Adipocyte (in vitro differentiated cells): ENCODE data around the gene C16orf96.

Experiments
- DNase-seq: peaks from one replicate; pipeline ENCODE4 v3.0.0-alpha.2; 2015; ENCODE audit warnings: low read depth
- H3K27me3 ChIP-seq: replicated peaks from 2 replicates; pipeline ENCODE4 v1.7.0; 2013; ENCODE audit warnings: mild to moderate bottlenecking, low read length, moderate library complexity; ENCODE audit not compliant: control insufficient read depth, insufficient read depth
- H3K36me3 ChIP-seq: 2 replicates; pipeline ENCODE4 v1.7.0; 2013; ENCODE audit warnings: low read length, mild to moderate bottlenecking, moderate library complexity; ENCODE audit not compliant: control insufficient read depth, insufficient read depth, severe bottlenecking
- H3K4me1 ChIP-seq: 2 replicates; pipeline ENCODE4 v1.7.0; 2013; ENCODE audit warnings: mild to moderate bottlenecking, low read length, moderate library complexity; ENCODE audit not compliant: control insufficient read depth, insufficient read depth
- H3K4me3 ChIP-seq: 2 replicates; pipeline ENCODE4 v1.7.0; 2013; ENCODE audit warnings: mild to moderate bottlenecking, low read length, moderate library complexity
- H3K9ac ChIP-seq: 2 replicates; pipeline ENCODE4 v1.7.0; 2013; ENCODE audit warnings: mild to moderate bottlenecking, low read length, moderate library complexity
- H3K9me3 ChIP-seq: 2 replicates; pipeline ENCODE4 v1.7.0; 2013; ENCODE audit warnings: mild to moderate bottlenecking, low read length, moderate library complexity; ENCODE audit not compliant: control insufficient read depth

The C16orf96 gene

GRCh38 chr16:4625560-4626159 lies 69.5 kb downstream of the C16orf96 start:
- Histone ChIP-seq H3K4me1 (peaks cover 19% of the 10 kb centered on the region), H3K9me3 (no peaks in the 10 kb centered on the region), H3K9ac (peak overlapping the region; percentile 97), H3K4me3 (peak overlapping the region; percentile 86), H3K36me3 (no peaks in the 10 kb centered on the region), H3K27me3 (no peaks in the 10 kb centered on the region)
- DNase-seq: no peak

- no peaks in the 10 kb centered on the region for H3K36me3 ChIP-seq
- H3K4me1 ChIP-seq: peaks cover 19% of the 10 kb centered on the region
- H3K9me3 ChIP-seq: no peaks in the 10 kb centered on the region
- no peaks in the 10 kb centered on the region for H3K27me3 ChIP-seq
- peak overlapping the region; percentile 97 for H3K9ac ChIP-seq
- no peak for DNase-seq
- peak overlapping the region; percentile 86 for H3K4me3 ChIP-seq
Measured at GRCh38 chr16:4626396-4626795, 70.3 kb downstream of the C16orf96 start.

GRCh38 chr16:4628283-4628682 lies 72.1 kb downstream of the C16orf96 start:
- H3K36me3 ChIP-seq: no peaks in the 10 kb centered on the region
- no peaks in the 10 kb centered on the region for H3K9me3 ChIP-seq
- H3K4me3 ChIP-seq: no peak overlapping the region
- H3K4me1 ChIP-seq: peaks cover 19% of the 10 kb centered on the region
- no peak for DNase-seq
- no peaks in the 10 kb centered on the region for H3K27me3 ChIP-seq
- no peak overlapping the region for H3K9ac ChIP-seq

- Histone ChIP-seq H3K4me1 (peaks cover 2% of the 10 kb centered on the region), H3K36me3 (no peaks in the 10 kb centered on the region), H3K9me3 (no peaks in the 10 kb centered on the region), H3K27me3 (no peaks in the 10 kb centered on the region), H3K9ac (no peak overlapping the region), H3K4me3 (no peak overlapping the region)
- no peak for DNase-seq
Measured at GRCh38 chr16:4631444-4631843, 75.3 kb downstream of the C16orf96 start.

GRCh38 chr16:4633910-4634635 lies 77.9 kb downstream of the C16orf96 start:
- no peaks in the 10 kb centered on the region for H3K9me3 ChIP-seq
- DNase-seq: no peak
- no peaks in the 10 kb centered on the region for H3K27me3 ChIP-seq
- peaks cover 6% of the 10 kb centered on the region for H3K4me1 ChIP-seq
- H3K36me3 ChIP-seq: no peaks in the 10 kb centered on the region
- H3K4me3 ChIP-seq: no peak overlapping the region
- H3K9ac ChIP-seq: no peak overlapping the region

GRCh38 chr16:4634768-4635167 lies 78.6 kb downstream of the C16orf96 start:
- DNase-seq: no peak
- no peaks in the 10 kb centered on the region for H3K9me3 ChIP-seq
- H3K36me3 ChIP-seq: no peaks in the 10 kb centered on the region
- no peak overlapping the region for H3K4me3 ChIP-seq
- peaks cover 6% of the 10 kb centered on the region for H3K4me1 ChIP-seq
- no peak overlapping the region for H3K9ac ChIP-seq
- H3K27me3 ChIP-seq: no peaks in the 10 kb centered on the region

- no peaks in the 10 kb centered on the region for H3K36me3 ChIP-seq
- no peak for DNase-seq
- no peak overlapping the region for H3K4me3 ChIP-seq
- no peaks in the 10 kb centered on the region for H3K27me3 ChIP-seq
- no peaks in the 10 kb centered on the region for H3K9me3 ChIP-seq
- H3K9ac ChIP-seq: no peak overlapping the region
- H3K4me1 ChIP-seq: peaks cover 6% of the 10 kb centered on the region
Measured at GRCh38 chr16:4636196-4636595, 80.1 kb downstream of the C16orf96 start.

GRCh38 chr16:4637501-4638166 lies 81.5 kb downstream of the C16orf96 start:
- Histone ChIP-seq H3K4me3 (no peak overlapping the region), H3K36me3 (no peaks in the 10 kb centered on the region), H3K27me3 (no peaks in the 10 kb centered on the region), H3K4me1 (peaks cover 6% of the 10 kb centered on the region), H3K9me3 (no peaks in the 10 kb centered on the region), H3K9ac (no peak overlapping the region)
- DNase-seq: no peak

- Histone ChIP-seq H3K9ac (no peak overlapping the region), H3K36me3 (no peaks in the 10 kb centered on the region), H3K9me3 (no peaks in the 10 kb centered on the region), H3K27me3 (no peaks in the 10 kb centered on the region), H3K4me1 (peaks cover 6% of the 10 kb centered on the region), H3K4me3 (no peak overlapping the region)
- no peak for DNase-seq
Measured at GRCh38 chr16:4639899-4640509, 83.9 kb downstream of the C16orf96 start.

GRCh38 chr16:4640572-4641305 lies 84.6 kb downstream of the C16orf96 start:
- Histone ChIP-seq H3K9ac (no peak overlapping the region), H3K36me3 (no peaks in the 10 kb centered on the region), H3K4me1 (peaks cover 6% of the 10 kb centered on the region), H3K4me3 (no peak overlapping the region), H3K9me3 (no peaks in the 10 kb centered on the region), H3K27me3 (no peaks in the 10 kb centered on the region)
- no peak for DNase-seq

- DNase-seq: no peak
- H3K36me3 ChIP-seq: no peaks in the 10 kb centered on the region
- H3K27me3 ChIP-seq: no peaks in the 10 kb centered on the region
- no peak overlapping the region for H3K9ac ChIP-seq
- no peaks in the 10 kb centered on the region for H3K9me3 ChIP-seq
- peaks cover 6% of the 10 kb centered on the region for H3K4me1 ChIP-seq
- H3K4me3 ChIP-seq: no peak overlapping the region
Measured at GRCh38 chr16:4641306-4641687, 85.2 kb downstream of the C16orf96 start.
